WTC11 (cell line): ENCODE data around the gene NCBP3. TPM values are rescaled to one million over a fixed set of nuclear protein-coding genes. Genes with fewer than 3 reads are reported as not detected.

Experiments
- ATAC-seq: fragments of 200-7000 bp; cut with Tn5 transposase; 2 replicates; pipeline ENCODE4 v1.10.0; 2021; ENCODE audit warnings: mild to moderate bottlenecking, moderate library complexity
- CTCF ChIA-PET: fragments of 300-600 bp; sonication (Branson Sonifier 250); formaldehyde crosslinking; loops from one replicate; lab custom pipeline; 2021; ENCODE audit warnings: antibody characterized with exemption; lab: Charles Lee
- POLR2A ChIA-PET: fragments of 350-600 bp; sonication (Branson Sonifier 250); formaldehyde crosslinking; loops from one replicate; lab custom pipeline; 2021; ENCODE audit warnings: antibody characterized with exemption; lab: Charles Lee
- DNase-seq: peaks from one replicate; pipeline ENCODE4 v3.0.0; 2021; ENCODE audit warnings: low spot score
- H3K27ac Mint-ChIP-seq: 2 replicates; pipeline ENCODE4 v1.8.0; 2021; ENCODE audit warnings: mixed read lengths
- H3K27me3 Mint-ChIP-seq: 2 replicates; pipeline ENCODE4 v1.8.0; 2021; ENCODE audit warnings: low read depth, mild to moderate bottlenecking, moderate library complexity, mixed read lengths
- H3K36me3 Mint-ChIP-seq: 2 replicates; pipeline ENCODE4 v1.8.0; 2021; ENCODE audit warnings: mixed read lengths
- H3K4me1 Mint-ChIP-seq: 2 replicates; pipeline ENCODE4 v1.8.0; 2022; ENCODE audit warnings: mixed read lengths
- H3K4me3 Mint-ChIP-seq: 2 replicates; pipeline ENCODE4 v1.8.0; 2021; ENCODE audit warnings: mild to moderate bottlenecking, moderate library complexity, mixed read lengths
- H3K9me3 Mint-ChIP-seq: 2 replicates; pipeline ENCODE4 v1.8.0; 2021; ENCODE audit warnings: mixed read lengths
- ELF4 ChIP-seq: sonication (generic); formaldehyde crosslinking; IDR thresholded peaks from 2 replicates; pipeline ENCODE4 v1.8.1; 2022; ENCODE audit warnings: low read depth, mild to moderate bottlenecking, moderate library complexity, missing genetic modification reagents
- ESRRA ChIP-seq: sonication (generic); formaldehyde crosslinking; IDR thresholded peaks from 2 replicates; pipeline ENCODE4 v1.8.1; 2022; ENCODE audit warnings: mild to moderate bottlenecking, missing genetic modification reagents, borderline replicate concordance
- ETV6 ChIP-seq: sonication (generic); formaldehyde crosslinking; IDR thresholded peaks from 2 replicates; pipeline ENCODE4 v1.8.1; 2022; ENCODE audit warnings: mild to moderate bottlenecking, missing genetic modification reagents
- IRF2 ChIP-seq: sonication (generic); formaldehyde crosslinking; IDR thresholded peaks from 2 replicates; pipeline ENCODE4 v1.8.0; 2022; ENCODE audit warnings: low read depth, missing genetic modification reagents, borderline replicate concordance
- JAZF1 ChIP-seq: fragments of 250-450 bp; sonication (Bioruptor Pico); IDR thresholded peaks from 2 replicates; pipeline ENCODE4 v1.9.0; 2021; ENCODE audit warnings: moderate library complexity, mild to moderate bottlenecking, inconsistent platforms
- MXD4 ChIP-seq: fragments of 250-450 bp; sonication (Bioruptor Pico); IDR thresholded peaks from 2 replicates; pipeline ENCODE4 v1.8.0; 2021; ENCODE audit warnings: mild to moderate bottlenecking, moderate library complexity, borderline replicate concordance
- NFATC4 ChIP-seq: fragments of 250-450 bp; sonication (Bioruptor Pico); IDR thresholded peaks from 2 replicates; pipeline ENCODE4 v1.9.0; 2021; ENCODE audit warnings: mild to moderate bottlenecking
- NFE2L1 ChIP-seq: sonication (generic); formaldehyde crosslinking; IDR thresholded peaks from 2 replicates; pipeline ENCODE4 v1.8.1; 2023; ENCODE audit warnings: missing genetic modification reagents
- NR3C1 ChIP-seq: sonication (generic); formaldehyde crosslinking; conservative IDR thresholded peaks from 2 replicates; pipeline ENCODE4 v1.8.1; 2023; ENCODE audit warnings: low read depth, mild to moderate bottlenecking, missing genetic modification reagents
- RORB ChIP-seq: fragments of 250-450 bp; sonication (Bioruptor Pico); IDR thresholded peaks from 2 replicates; pipeline ENCODE4 v1.9.0; 2021; ENCODE audit warnings: mild to moderate bottlenecking
- SMAD4 ChIP-seq: sonication (generic); formaldehyde crosslinking; IDR thresholded peaks from 2 replicates; pipeline ENCODE4 v1.8.0; 2022; ENCODE audit warnings: mild to moderate bottlenecking, missing genetic modification reagents
- SOX15 ChIP-seq: fragments of 250-450 bp; sonication (Bioruptor Pico); IDR thresholded peaks from 2 replicates; pipeline ENCODE4 v1.9.0; 2021; ENCODE audit warnings: mild to moderate bottlenecking
- TCF7 ChIP-seq: sonication (generic); formaldehyde crosslinking; IDR thresholded peaks from 2 replicates; pipeline ENCODE4 v1.8.0; 2022; ENCODE audit warnings: mild to moderate bottlenecking, low read depth, missing genetic modification reagents, moderate library complexity
- TEAD1 ChIP-seq: sonication (generic); formaldehyde crosslinking; IDR thresholded peaks from 2 replicates; pipeline ENCODE4 v1.8.0; 2022; ENCODE audit warnings: mild to moderate bottlenecking, missing genetic modification reagents
- ZNF232 ChIP-seq: sonication (generic); formaldehyde crosslinking; IDR thresholded peaks from 2 replicates; pipeline ENCODE4 v1.8.0; 2022; ENCODE audit warnings: mild to moderate bottlenecking, missing genetic modification reagents
- total RNA-seq: library from RNA; stranded (reverse); gene quantifications from 3 replicates; pipeline ENCODE4 v1.2.3, GENCODE V29; 2021
- TF ChIP-seq, protein P1 (sequence below): fragments of 250-450 bp; sonication (Bioruptor Pico); IDR thresholded peaks from 2 replicates; pipeline ENCODE4 v1.9.0; 2021; ENCODE audit warnings: mild to moderate bottlenecking, borderline replicate concordance
- TF ChIP-seq, protein P2 (sequence below): sonication (generic); formaldehyde crosslinking; IDR thresholded peaks from 2 replicates; pipeline ENCODE4 v1.8.1; 2023; ENCODE audit warnings: mild to moderate bottlenecking, missing genetic modification reagents
- TF ChIP-seq, protein P3 (sequence below): sonication (generic); formaldehyde crosslinking; IDR thresholded peaks from 2 replicates; pipeline ENCODE4 v1.8.0; 2022; ENCODE audit warnings: mild to moderate bottlenecking, missing genetic modification reagents
- TF ChIP-seq, protein P4 (sequence below): sonication (generic); formaldehyde crosslinking; IDR thresholded peaks from 2 replicates; pipeline ENCODE4 v1.8.0; 2023; ENCODE audit warnings: missing genetic modification reagents
- TF ChIP-seq, protein P5 (sequence below): sonication (generic); formaldehyde crosslinking; IDR thresholded peaks from 2 replicates; pipeline ENCODE4 v1.8.0; 2023; ENCODE audit warnings: mild to moderate bottlenecking, missing genetic modification reagents

NCBP3 gene
- total RNA-seq, 1 experiment from 2014 or later: 48.7 TPM

DNA sequence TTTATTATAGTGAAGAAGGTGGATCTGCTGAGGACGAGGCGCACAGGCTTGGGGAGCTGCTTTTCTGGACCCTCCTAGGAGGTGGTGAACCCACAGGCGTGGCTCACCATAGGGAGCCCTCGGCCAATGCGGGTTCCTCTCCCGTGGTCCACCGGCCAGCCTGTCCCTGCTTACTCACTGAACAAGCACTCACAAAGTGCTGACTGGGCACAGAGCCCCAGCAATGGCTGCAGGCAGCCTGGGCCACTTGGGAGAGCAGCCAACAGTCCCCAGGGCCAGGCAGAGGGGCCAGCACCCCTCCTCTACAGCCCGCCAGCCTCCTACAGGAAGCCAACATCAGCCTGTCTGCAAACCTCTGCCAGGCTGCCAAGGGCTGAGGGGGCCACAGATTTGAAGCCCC, 19.1 kb upstream of the NCBP3 start:
- ATAC-seq (no peak), DNase-seq (no peak)
- TF ChIP-seq, protein P1, sequence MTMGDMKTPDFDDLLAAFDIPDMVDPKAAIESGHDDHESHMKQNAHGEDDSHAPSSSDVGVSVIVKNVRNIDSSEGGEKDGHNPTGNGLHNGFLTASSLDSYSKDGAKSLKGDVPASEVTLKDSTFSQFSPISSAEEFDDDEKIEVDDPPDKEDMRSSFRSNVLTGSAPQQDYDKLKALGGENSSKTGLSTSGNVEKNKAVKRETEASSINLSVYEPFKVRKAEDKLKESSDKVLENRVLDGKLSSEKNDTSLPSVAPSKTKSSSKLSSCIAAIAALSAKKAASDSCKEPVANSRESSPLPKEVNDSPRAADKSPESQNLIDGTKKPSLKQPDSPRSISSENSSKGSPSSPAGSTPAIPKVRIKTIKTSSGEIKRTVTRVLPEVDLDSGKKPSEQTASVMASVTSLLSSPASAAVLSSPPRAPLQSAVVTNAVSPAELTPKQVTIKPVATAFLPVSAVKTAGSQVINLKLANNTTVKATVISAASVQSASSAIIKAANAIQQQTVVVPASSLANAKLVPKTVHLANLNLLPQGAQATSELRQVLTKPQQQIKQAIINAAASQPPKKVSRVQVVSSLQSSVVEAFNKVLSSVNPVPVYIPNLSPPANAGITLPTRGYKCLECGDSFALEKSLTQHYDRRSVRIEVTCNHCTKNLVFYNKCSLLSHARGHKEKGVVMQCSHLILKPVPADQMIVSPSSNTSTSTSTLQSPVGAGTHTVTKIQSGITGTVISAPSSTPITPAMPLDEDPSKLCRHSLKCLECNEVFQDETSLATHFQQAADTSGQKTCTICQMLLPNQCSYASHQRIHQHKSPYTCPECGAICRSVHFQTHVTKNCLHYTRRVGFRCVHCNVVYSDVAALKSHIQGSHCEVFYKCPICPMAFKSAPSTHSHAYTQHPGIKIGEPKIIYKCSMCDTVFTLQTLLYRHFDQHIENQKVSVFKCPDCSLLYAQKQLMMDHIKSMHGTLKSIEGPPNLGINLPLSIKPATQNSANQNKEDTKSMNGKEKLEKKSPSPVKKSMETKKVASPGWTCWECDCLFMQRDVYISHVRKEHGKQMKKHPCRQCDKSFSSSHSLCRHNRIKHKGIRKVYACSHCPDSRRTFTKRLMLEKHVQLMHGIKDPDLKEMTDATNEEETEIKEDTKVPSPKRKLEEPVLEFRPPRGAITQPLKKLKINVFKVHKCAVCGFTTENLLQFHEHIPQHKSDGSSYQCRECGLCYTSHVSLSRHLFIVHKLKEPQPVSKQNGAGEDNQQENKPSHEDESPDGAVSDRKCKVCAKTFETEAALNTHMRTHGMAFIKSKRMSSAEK (CRISPR knock-in tag): no peak
- TF ChIP-seq ELF4 (CRISPR knock-in tag): no peak
- TF ChIP-seq IRF2: no peak
- no peak for TF ChIP-seq ETV6 (CRISPR knock-in tag)
- no peak for TF ChIP-seq NR3C1 (CRISPR knock-in tag)
- TF ChIP-seq, protein P2, sequence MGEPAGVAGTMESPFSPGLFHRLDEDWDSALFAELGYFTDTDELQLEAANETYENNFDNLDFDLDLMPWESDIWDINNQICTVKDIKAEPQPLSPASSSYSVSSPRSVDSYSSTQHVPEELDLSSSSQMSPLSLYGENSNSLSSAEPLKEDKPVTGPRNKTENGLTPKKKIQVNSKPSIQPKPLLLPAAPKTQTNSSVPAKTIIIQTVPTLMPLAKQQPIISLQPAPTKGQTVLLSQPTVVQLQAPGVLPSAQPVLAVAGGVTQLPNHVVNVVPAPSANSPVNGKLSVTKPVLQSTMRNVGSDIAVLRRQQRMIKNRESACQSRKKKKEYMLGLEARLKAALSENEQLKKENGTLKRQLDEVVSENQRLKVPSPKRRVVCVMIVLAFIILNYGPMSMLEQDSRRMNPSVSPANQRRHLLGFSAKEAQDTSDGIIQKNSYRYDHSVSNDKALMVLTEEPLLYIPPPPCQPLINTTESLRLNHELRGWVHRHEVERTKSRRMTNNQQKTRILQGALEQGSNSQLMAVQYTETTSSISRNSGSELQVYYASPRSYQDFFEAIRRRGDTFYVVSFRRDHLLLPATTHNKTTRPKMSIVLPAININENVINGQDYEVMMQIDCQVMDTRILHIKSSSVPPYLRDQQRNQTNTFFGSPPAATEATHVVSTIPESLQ (CRISPR knock-in tag): no peak
- no peak for TF ChIP-seq TCF7 (CRISPR knock-in tag)
- no peak for TF ChIP-seq TEAD1 (CRISPR knock-in tag)
- TF ChIP-seq JAZF1 (CRISPR knock-in tag): no peak
- no peak for TF ChIP-seq MXD4
- TF ChIP-seq, protein P3, sequence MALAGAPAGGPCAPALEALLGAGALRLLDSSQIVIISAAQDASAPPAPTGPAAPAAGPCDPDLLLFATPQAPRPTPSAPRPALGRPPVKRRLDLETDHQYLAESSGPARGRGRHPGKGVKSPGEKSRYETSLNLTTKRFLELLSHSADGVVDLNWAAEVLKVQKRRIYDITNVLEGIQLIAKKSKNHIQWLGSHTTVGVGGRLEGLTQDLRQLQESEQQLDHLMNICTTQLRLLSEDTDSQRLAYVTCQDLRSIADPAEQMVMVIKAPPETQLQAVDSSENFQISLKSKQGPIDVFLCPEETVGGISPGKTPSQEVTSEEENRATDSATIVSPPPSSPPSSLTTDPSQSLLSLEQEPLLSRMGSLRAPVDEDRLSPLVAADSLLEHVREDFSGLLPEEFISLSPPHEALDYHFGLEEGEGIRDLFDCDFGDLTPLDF (CRISPR knock-in tag): no peak
- no peak for TF ChIP-seq SMAD4 (CRISPR knock-in tag)
- no peak for TF ChIP-seq NFE2L1 (CRISPR knock-in tag)
- TF ChIP-seq, protein P4, sequence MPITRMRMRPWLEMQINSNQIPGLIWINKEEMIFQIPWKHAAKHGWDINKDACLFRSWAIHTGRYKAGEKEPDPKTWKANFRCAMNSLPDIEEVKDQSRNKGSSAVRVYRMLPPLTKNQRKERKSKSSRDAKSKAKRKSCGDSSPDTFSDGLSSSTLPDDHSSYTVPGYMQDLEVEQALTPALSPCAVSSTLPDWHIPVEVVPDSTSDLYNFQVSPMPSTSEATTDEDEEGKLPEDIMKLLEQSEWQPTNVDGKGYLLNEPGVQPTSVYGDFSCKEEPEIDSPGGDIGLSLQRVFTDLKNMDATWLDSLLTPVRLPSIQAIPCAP (CRISPR knock-in tag): no peak
- TF ChIP-seq SOX15 (CRISPR knock-in tag): no peak
- no peak for TF ChIP-seq ESRRA (CRISPR knock-in tag)
- TF ChIP-seq, protein P5, sequence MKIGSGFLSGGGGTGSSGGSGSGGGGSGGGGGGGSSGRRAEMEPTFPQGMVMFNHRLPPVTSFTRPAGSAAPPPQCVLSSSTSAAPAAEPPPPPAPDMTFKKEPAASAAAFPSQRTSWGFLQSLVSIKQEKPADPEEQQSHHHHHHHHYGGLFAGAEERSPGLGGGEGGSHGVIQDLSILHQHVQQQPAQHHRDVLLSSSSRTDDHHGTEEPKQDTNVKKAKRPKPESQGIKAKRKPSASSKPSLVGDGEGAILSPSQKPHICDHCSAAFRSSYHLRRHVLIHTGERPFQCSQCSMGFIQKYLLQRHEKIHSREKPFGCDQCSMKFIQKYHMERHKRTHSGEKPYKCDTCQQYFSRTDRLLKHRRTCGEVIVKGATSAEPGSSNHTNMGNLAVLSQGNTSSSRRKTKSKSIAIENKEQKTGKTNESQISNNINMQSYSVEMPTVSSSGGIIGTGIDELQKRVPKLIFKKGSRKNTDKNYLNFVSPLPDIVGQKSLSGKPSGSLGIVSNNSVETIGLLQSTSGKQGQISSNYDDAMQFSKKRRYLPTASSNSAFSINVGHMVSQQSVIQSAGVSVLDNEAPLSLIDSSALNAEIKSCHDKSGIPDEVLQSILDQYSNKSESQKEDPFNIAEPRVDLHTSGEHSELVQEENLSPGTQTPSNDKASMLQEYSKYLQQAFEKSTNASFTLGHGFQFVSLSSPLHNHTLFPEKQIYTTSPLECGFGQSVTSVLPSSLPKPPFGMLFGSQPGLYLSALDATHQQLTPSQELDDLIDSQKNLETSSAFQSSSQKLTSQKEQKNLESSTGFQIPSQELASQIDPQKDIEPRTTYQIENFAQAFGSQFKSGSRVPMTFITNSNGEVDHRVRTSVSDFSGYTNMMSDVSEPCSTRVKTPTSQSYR (CRISPR knock-in tag): no peak
- TF ChIP-seq RORB (CRISPR knock-in tag): no peak
- TF ChIP-seq ZNF232: no peak
- TF ChIP-seq NFATC4 (CRISPR knock-in tag): no peak
- H3K4me1 Mint-ChIP-seq: no peaks in the 10 kb centered on the region
- no peak overlapping the region for H3K27ac Mint-ChIP-seq
- ChIA-PET POLR2A (no interaction called here), CTCF (interaction anchor here (0.9 to 5.5 kb wide), 4 partner anchors 14 to 34 kb away, joined by 3 to 43 read pairs (median 4); partner anchors contain the start of gene NCBP3)
- no peaks in the 10 kb centered on the region for H3K9me3 Mint-ChIP-seq
- peaks cover 2% of the 10 kb centered on the region; the same call in 1 of the 2 replicates for H3K36me3 Mint-ChIP-seq
- H3K27me3 Mint-ChIP-seq: no peaks in the 10 kb centered on the region
- no peak overlapping the region for H3K4me3 Mint-ChIP-seq
